Fibroblast of skin of right quadriceps (primary cell): ENCODE results near the gene MRPS22.
"Not testable (repeated sequence)": the region's sequence is repeated elsewhere in the genome, so short reads cannot be mapped to it uniquely, and the experiment has no call there.

Experiments
- DNase-seq: peaks from one replicate; pipeline ENCODE4 v3.0.0-alpha.2; 2013

Gene MRPS22

GRCh38 chr3:139312416-139312815, 31.4 kb upstream of the MRPS22 start:
- DNase-seq: no peak

- DNase-seq: peak; percentile 51
These were observed 30.9 kb upstream of the MRPS22 start for GRCh38 chr3:139312959-139313358.

- no peak for DNase-seq
These were observed 29.9 kb upstream of the MRPS22 start for GRCh38 chr3:139313921-139314320.

- DNase-seq: no peak
These were observed 26.6 kb upstream of the MRPS22 start for GRCh38 chr3:139317215-139317614.

- DNase-seq: no peak
These were observed 26.0 kb upstream of the MRPS22 start for GRCh38 chr3:139317660-139318430.

- no peak for DNase-seq
These were observed 25.4 kb upstream of the MRPS22 start for GRCh38 chr3:139318431-139318816.

- DNase-seq: no peak
These were observed 25.0 kb upstream of the MRPS22 start for GRCh38 chr3:139318826-139319225.

- peak; percentile 14 for DNase-seq
These were observed 24.1 kb upstream of the MRPS22 start for GRCh38 chr3:139319428-139320402.

GRCh38 chr3:139320551-139321309, 23.1 kb upstream of the MRPS22 start:
- DNase-seq: no peak

GRCh38 chr3:139322346-139322745, 21.5 kb upstream of the MRPS22 start:
- DNase-seq: no peak

- no peak for DNase-seq
These were observed 20.7 kb upstream of the MRPS22 start for GRCh38 chr3:139323146-139323545.

GRCh38 chr3:139324456-139324855, 19.4 kb upstream of the MRPS22 start:
- no peak for DNase-seq

GRCh38 chr3:139325551-139325950, 18.3 kb upstream of the MRPS22 start:
- DNase-seq: no peak

GRCh38 chr3:139326131-139326530, 17.7 kb upstream of the MRPS22 start:
- DNase-seq: no peak

- DNase-seq: no peak
These were observed 17.1 kb upstream of the MRPS22 start for GRCh38 chr3:139326707-139327106.

- DNase-seq: no peak
These were observed 16.6 kb upstream of the MRPS22 start for GRCh38 chr3:139327231-139327630.

GRCh38 chr3:139327861-139328260, 16.0 kb upstream of the MRPS22 start:
- DNase-seq: no peak

- no peak for DNase-seq
These were observed 15.5 kb upstream of the MRPS22 start for GRCh38 chr3:139328356-139328755.

GRCh38 chr3:139329364-139329850, 14.4 kb upstream of the MRPS22 start:
- DNase-seq: peak; percentile 71

GRCh38 chr3:139332092-139332491, 11.7 kb upstream of the MRPS22 start:
- DNase-seq: no peak

- DNase-seq: not testable (repeated sequence)
These were observed 9.1 kb upstream of the MRPS22 start for GRCh38 chr3:139334675-139335074.

- no peak for DNase-seq
These were observed 5.4 kb upstream of the MRPS22 start for GRCh38 chr3:139338405-139338804.
